GM12891 (cell line): ENCODE measurements around the gene ZIC5.

Experiments
- PAX5 ChIP-seq: IDR thresholded peaks from 2 replicates; pipeline ENCODE4 v1.6.1; 2011; ENCODE audit warnings: low read length, moderate library complexity, mild to moderate bottlenecking; ENCODE audit not compliant: insufficient read depth, severe bottlenecking
- POLR2A ChIP-seq: IDR thresholded peaks from 2 replicates; pipeline ENCODE4 v1.6.1; 2011; ENCODE audit warnings: low read depth, low read length, control low read depth
- POLR2AphosphoS5 ChIP-seq: IDR thresholded peaks from 2 replicates; pipeline ENCODE4 v1.6.1; 2011; ENCODE audit warnings: low read depth, low read length, control low read depth
- POU2F2 ChIP-seq: IDR thresholded peaks from 2 replicates; pipeline ENCODE4 v1.6.1; 2011; ENCODE audit warnings: low read depth, mild to moderate bottlenecking, control low read depth, low read length, moderate library complexity
- SPI1 ChIP-seq: IDR thresholded peaks from 2 replicates; pipeline ENCODE4 v1.6.1; 2011; ENCODE audit warnings: low read depth, low read length, control low read depth
- TAF1 ChIP-seq: IDR thresholded peaks from 2 replicates; pipeline ENCODE4 v1.6.1; 2011; ENCODE audit warnings: low read depth, low read length, control low read depth

DNA sequence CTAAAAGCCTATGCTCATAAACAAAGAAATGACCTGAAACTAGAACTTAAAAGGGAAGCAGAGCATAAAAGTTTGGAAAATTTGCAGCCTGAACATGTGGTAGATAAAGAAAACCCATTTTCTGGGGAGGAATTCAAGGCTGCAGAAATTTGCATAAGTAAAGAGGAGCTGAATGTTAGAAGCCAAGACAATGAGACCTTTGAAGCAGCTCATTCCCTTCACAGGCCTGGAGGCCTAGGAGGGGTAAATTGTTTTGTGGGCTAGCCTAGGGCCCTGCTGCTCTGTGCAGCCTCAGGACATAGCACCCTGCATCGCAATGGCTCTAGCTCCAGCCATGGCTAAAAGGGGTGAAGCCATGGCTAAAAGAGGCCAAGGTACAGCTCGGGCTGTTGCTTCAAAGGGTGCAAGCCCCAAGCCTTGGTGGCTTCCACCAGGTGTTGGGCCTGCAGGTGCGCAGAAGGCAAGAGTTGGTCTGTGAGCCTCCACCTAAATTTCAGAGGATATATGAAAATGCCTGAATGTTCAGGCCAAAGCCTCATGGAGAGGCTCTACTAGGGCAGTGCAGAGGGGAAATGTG lies 48.3 kb upstream of the ZIC5 start:
- TF ChIP-seq POLR2AphosphoS5 = no peak
- TF ChIP-seq POLR2A = no peak
- TF ChIP-seq TAF1 = no peak
- TF ChIP-seq PAX5 = no peak
- no peak for TF ChIP-seq SPI1
- TF ChIP-seq POU2F2 = no peak
